SK-N-SH (cell line): ENCODE measurements around the gene SYAP1. TPM values are rescaled to one million over a fixed set of nuclear protein-coding genes. Genes with fewer than 3 reads are reported as not detected.
A peak's percentile ranks its signal among the peaks of the same experiment; 100 is the strongest.

ENCODE experiments used
- CTCF ChIA-PET: fragments of 300-600, 350-600 bp; formaldehyde crosslinking; extraction: SDS; loops from one replicate; lab custom pipeline; 2021; lab: Yijun Ruan, JAX
- POLR2A ChIA-PET: fragments of 350-600 bp; sonication (Branson Sonifier 250); formaldehyde crosslinking; extraction: SDS; loops from one replicate; lab custom pipeline; 2020; ENCODE audit warnings: antibody characterized with exemption, inconsistent platforms; lab: Yijun Ruan, JAX
- DNase-seq: peaks from one replicate; pipeline ENCODE4 v3.0.0; 2012
- H2AFZ ChIP-seq: fragments of 200-600 bp; sonication (generic); 2 replicates; pipeline ENCODE4 v1.8.1; 2016; ENCODE audit warnings: antibody characterized with exemption, mild to moderate bottlenecking, low read depth
- H3F3A ChIP-seq: fragments of 200-600 bp; sonication (generic); replicated peaks from 2 replicates; pipeline ENCODE3; 2016; ENCODE audit warnings: antibody characterized with exemption, mild to moderate bottlenecking; ENCODE audit not compliant: insufficient read depth
- H3K27ac ChIP-seq, 2 experiments: fragments of 200-500 bp in 1 of 2; fragments of 200-600 bp in 1 of 2; sonication (Bioruptor generic) in 1 of 2; sonication (generic), shearing (Covaris generic) in 1 of 2; 2 replicates each; pipeline versions ENCODE4 v1.5.1 to v1.6.1; 2014 to 2016; ENCODE audit warnings: low read depth in 2 of 2, inconsistent platforms in 1 of 2, low read length in 1 of 2, mild to moderate bottlenecking in 1 of 2, mixed read lengths in 1 of 2
- H3K27me3 ChIP-seq: fragments of 200-600 bp; sonication (generic), shearing (Covaris generic); 2 replicates; pipeline ENCODE4 v1.6.1; 2016; ENCODE audit warnings: mixed run types; ENCODE audit not compliant: insufficient read depth
- H3K36me3 ChIP-seq, 2 experiments: fragments of 200-500 bp in 1 of 2; fragments of 200-600 bp in 1 of 2; sonication (Bioruptor generic) in 1 of 2; sonication (generic) in 1 of 2; replicated peaks in 1 of 2; 2 replicates each; pipeline versions ENCODE3 to v1.5.1; 2014 to 2016; ENCODE audit warnings: low read length in 1 of 2, mild to moderate bottlenecking in 1 of 2; ENCODE audit not compliant: insufficient read depth in 2 of 2, control insufficient read depth in 1 of 2
- H3K4me1 ChIP-seq, 2 experiments: fragments of 200-500 bp in 1 of 2; fragments of 200-600 bp in 1 of 2; sonication (Bioruptor generic) in 1 of 2; sonication (generic), shearing (Covaris generic) in 1 of 2; 2 replicates each; pipeline versions ENCODE4 v1.5.1 to v1.6.1; 2014 to 2016; ENCODE audit warnings: low read depth in 1 of 2, low read length in 1 of 2, mixed run types in 1 of 2; ENCODE audit not compliant: insufficient read depth in 2 of 2, control insufficient read depth in 1 of 2
- H3K4me2 ChIP-seq: fragments of 200-600 bp; sonication (generic), shearing (Covaris generic); 2 replicates; pipeline ENCODE4 v1.6.1; 2017; ENCODE audit warnings: mixed run types
- H3K4me3 ChIP-seq, 2 experiments: fragments of 200-500 bp in 1 of 2; fragments of 200-600 bp in 1 of 2; sonication (Bioruptor generic) in 1 of 2; sonication (generic), shearing (Covaris generic) in 1 of 2; 2 replicates each; pipeline versions ENCODE4 v1.5.1 to v1.8.1; 2014 to 2016; ENCODE audit warnings: low read depth in 2 of 2, inconsistent platforms in 1 of 2, low read length in 1 of 2, mild to moderate bottlenecking in 1 of 2, mixed read lengths in 1 of 2, moderate library complexity in 1 of 2
- H3K79me2 ChIP-seq: fragments of 200-600 bp; sonication (generic); 2 replicates; pipeline ENCODE4 v1.8.1; 2017; ENCODE audit warnings: mild to moderate bottlenecking; ENCODE audit not compliant: insufficient read depth
- H3K9ac ChIP-seq: fragments of 200-600 bp; sonication (generic); 2 replicates; pipeline ENCODE4 v1.6.1; 2017; ENCODE audit warnings: mixed run types
- H3K9me2 ChIP-seq: fragments of 200-600 bp; sonication (generic); 2 replicates; pipeline ENCODE4 v1.6.1; 2017; ENCODE audit warnings: mixed run types
- H3K9me3 ChIP-seq: fragments of 200-600 bp; sonication (generic); 2 replicates; pipeline ENCODE4 v1.6.1; 2017; ENCODE audit warnings: mixed run types, mild to moderate bottlenecking, moderate library complexity
- H4K20me1 ChIP-seq: fragments of 200-600 bp; sonication (generic); 2 replicates; pipeline ENCODE4 v1.6.1; 2017; ENCODE audit warnings: mild to moderate bottlenecking, mixed run types; ENCODE audit not compliant: insufficient read depth
- CHD2 ChIP-seq: fragments of 150-350 bp; IDR thresholded peaks from 2 replicates; pipeline ENCODE4 v1.6.1; 2018; ENCODE audit warnings: low read length; ENCODE audit not compliant: partially characterized antibody
- CTCF ChIP-seq: fragments of 200-600 bp; sonication (generic); IDR thresholded peaks from 2 replicates; pipeline ENCODE4 v1.6.1; 2017; ENCODE audit warnings: antibody characterized with exemption, mild to moderate bottlenecking, moderate library complexity
- ELF1 ChIP-seq: IDR thresholded peaks from 2 replicates; pipeline ENCODE4 v1.4.0; 2012
- EP300 ChIP-seq, 2 experiments: IDR thresholded peaks; 2 replicates each; pipeline versions ENCODE4 v1.4.0 to v1.6.1; 2012; ENCODE audit warnings: borderline replicate concordance in 1 of 2, low read depth in 1 of 2, low read length in 1 of 2
- EZH2phosphoT487 ChIP-seq: fragments of 200-600 bp; sonication (generic); IDR thresholded peaks from 2 replicates; pipeline ENCODE4 v1.6.1; 2017; ENCODE audit warnings: low read depth, mixed run types, mild to moderate bottlenecking, antibody characterized with exemption, moderate library complexity, borderline replicate concordance
- FOSL2 ChIP-seq: IDR thresholded peaks from 2 replicates; pipeline ENCODE4 v1.4.0; 2012; ENCODE audit warnings: low read depth, mild to moderate bottlenecking, moderate library complexity, borderline replicate concordance
- FOXJ3 ChIP-seq: sonication (generic); formaldehyde crosslinking; IDR thresholded peaks from 2 replicates; pipeline ENCODE4 v1.5.1; 2020; ENCODE audit warnings: mild to moderate bottlenecking, missing genetic modification reagents
- GABPA ChIP-seq: IDR thresholded peaks from 2 replicates; pipeline ENCODE4 v1.4.0; 2012; ENCODE audit warnings: low read depth, mild to moderate bottlenecking
- GATA2 ChIP-seq: sonication (generic); formaldehyde crosslinking; IDR thresholded peaks from 2 replicates; pipeline ENCODE4 v1.5.0; 2020; ENCODE audit warnings: mild to moderate bottlenecking, missing genetic modification reagents
- JUND ChIP-seq: IDR thresholded peaks from 2 replicates; pipeline ENCODE4 v1.4.0; 2012
- MAX ChIP-seq: IDR thresholded peaks from 2 replicates; pipeline ENCODE4 v1.4.0; 2012; ENCODE audit warnings: low read depth
- MEF2A ChIP-seq: IDR thresholded peaks from 2 replicates; pipeline ENCODE4 v1.4.0; 2012; ENCODE audit warnings: low read depth, borderline replicate concordance
- POLR2AphosphoS5 ChIP-seq: IDR thresholded peaks from 2 replicates; pipeline ENCODE4 v1.6.1; 2012; ENCODE audit warnings: low read depth, low read length
- RAD21 ChIP-seq: IDR thresholded peaks from 2 replicates; pipeline ENCODE4 v1.6.1; 2012; ENCODE audit warnings: mild to moderate bottlenecking, low read length
- RCOR1 ChIP-seq: fragments of 150-350 bp; IDR thresholded peaks from 2 replicates; pipeline ENCODE4 v1.6.1; 2017; ENCODE audit warnings: antibody characterized with exemption, low read length
- RFX5 ChIP-seq: IDR thresholded peaks from 2 replicates; pipeline ENCODE4 v1.6.1; 2012; ENCODE audit warnings: mild to moderate bottlenecking, improper control_type of control experiment, low read length
- SIN3A ChIP-seq: IDR thresholded peaks from 2 replicates; pipeline ENCODE4 v1.6.1; 2012; ENCODE audit warnings: low read depth, mild to moderate bottlenecking, low read length, moderate library complexity, borderline replicate concordance
- SMC3 ChIP-seq: IDR thresholded peaks from 2 replicates; pipeline ENCODE4 v1.6.1; 2012; ENCODE audit warnings: low read depth, low read length, improper control_type of control experiment
- TAF1 ChIP-seq: IDR thresholded peaks from 2 replicates; pipeline ENCODE4 v1.6.1; 2012; ENCODE audit warnings: low read depth, mild to moderate bottlenecking, low read length, moderate library complexity, borderline replicate concordance
- TCF12 ChIP-seq: IDR thresholded peaks from 2 replicates; pipeline ENCODE4 v1.4.0; 2012
- TEAD4 ChIP-seq: IDR thresholded peaks from 2 replicates; pipeline ENCODE4 v1.4.0; 2012; ENCODE audit warnings: mild to moderate bottlenecking, borderline replicate concordance; ENCODE audit not compliant: insufficient read depth
- polyA plus RNA-seq, 3 experiments: library from polyadenylated mRNA; depleted of rRNA; stranded (reverse); fragments of >200 nt; gene quantifications; 2 replicates each; pipeline ENCODE4 v1.2.3, GENCODE V29; 2012
- TF ChIP-seq, protein P1 (sequence below): IDR thresholded peaks from 2 replicates; pipeline ENCODE4; 2012
- TF ChIP-seq, protein P2 (sequence below): IDR thresholded peaks from 2 replicates; pipeline ENCODE4 v1.4.0; 2012; ENCODE audit warnings: low read depth, borderline replicate concordance
- TF ChIP-seq, protein P3 (sequence below): fragments of 150-350 bp; IDR thresholded peaks from 2 replicates; pipeline ENCODE4 v1.6.1; 2017; ENCODE audit warnings: antibody characterized with exemption, low read length, low read depth, borderline replicate concordance
- TF ChIP-seq, protein P4 (sequence below): IDR thresholded peaks from 2 replicates; pipeline ENCODE4 v1.4.0; 2012; ENCODE audit warnings: low read depth, borderline replicate concordance

SYAP1 gene
- polyA plus RNA-seq, 1 of the 3 experiments (the other 2 are of a cell fraction), result 11.9 TPM

DNA sequence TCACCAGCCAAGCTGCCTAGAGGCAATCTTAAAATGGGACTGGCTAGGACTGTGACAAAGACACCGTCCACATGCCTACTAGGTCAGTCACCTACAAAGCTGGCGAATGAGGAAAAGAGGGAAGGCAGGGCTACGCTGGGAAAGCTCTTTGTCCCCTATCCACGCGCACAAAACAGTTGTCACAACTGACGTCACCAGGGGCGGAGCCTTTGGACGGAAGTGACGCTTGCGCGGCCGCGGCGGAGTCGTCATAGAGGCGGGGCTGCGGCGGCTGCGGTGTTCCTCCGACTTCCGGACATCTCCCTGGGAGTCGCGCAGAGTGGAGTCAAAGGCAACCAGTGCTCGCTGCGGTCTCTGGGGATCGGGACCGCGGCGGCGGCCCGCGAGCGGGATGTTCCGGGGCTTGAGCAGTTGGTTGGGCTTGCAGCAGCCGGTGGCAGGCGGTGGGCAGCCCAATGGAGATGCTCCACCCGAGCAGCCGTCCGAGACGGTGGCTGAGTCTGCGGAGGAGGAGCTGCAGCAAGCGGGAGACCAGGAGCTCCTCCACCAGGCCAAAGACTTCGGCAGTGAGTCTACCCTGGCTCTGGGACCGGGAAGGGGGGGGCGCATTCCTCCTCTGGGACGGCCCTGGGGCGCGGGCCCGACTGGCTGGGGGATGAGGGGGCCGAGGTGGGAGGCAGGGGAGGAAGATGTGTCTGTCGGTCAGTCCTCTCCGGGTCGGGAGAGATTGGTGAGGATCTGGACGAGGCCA, at the start of gene SYAP1 (continued):
- peak; percentile 11; the same call in 1 of the 2 replicates for TF ChIP-seq CTCF
- no peak for TF ChIP-seq RFX5
- TF ChIP-seq GATA2 (CRISPR knock-in tag), result no peak
- peak; percentile 87 for TF ChIP-seq TAF1
- peak; percentile 37 for TF ChIP-seq CHD2
- TF ChIP-seq RAD21, result no peak
- TF ChIP-seq FOSL2, result peak; percentile 3; the same call in 1 of the 2 replicates
- peak; percentile 86 for TF ChIP-seq GABPA
- peak; percentile 82 for TF ChIP-seq ELF1
- TF ChIP-seq EZH2phosphoT487, result no peak
- peak; percentile 99 for TF ChIP-seq POLR2AphosphoS5
- TF ChIP-seq, protein P1, sequence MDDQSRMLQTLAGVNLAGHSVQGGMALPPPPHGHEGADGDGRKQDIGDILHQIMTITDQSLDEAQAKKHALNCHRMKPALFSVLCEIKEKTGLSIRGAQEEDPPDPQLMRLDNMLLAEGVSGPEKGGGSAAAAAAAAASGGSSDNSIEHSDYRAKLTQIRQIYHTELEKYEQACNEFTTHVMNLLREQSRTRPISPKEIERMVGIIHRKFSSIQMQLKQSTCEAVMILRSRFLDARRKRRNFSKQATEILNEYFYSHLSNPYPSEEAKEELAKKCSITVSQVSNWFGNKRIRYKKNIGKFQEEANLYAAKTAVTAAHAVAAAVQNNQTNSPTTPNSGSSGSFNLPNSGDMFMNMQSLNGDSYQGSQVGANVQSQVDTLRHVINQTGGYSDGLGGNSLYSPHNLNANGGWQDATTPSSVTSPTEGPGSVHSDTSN, result no peak
- TF ChIP-seq SIN3A, result 0 out of 2 replicates have a peak, but pooled peaks have one; percentile 22

- H3K27ac ChIP-seq, result no peak overlapping the region
- no peak overlapping the region for H2AFZ ChIP-seq
- no peaks in the 10 kb centered on the region for H3K9me3 ChIP-seq
- H3K4me2 ChIP-seq, result no peak overlapping the region
- CTCF ChIA-PET, result interaction anchor here (0.7 to 2.1 kb wide), 11 partner anchors 22 to 822 kb away, joined by 3 to 5 read pairs (median 4); partner anchors contain the start of gene GRPR
- H3F3A ChIP-seq, result peaks cover 8% of the 10 kb centered on the region
- peak; percentile 60 for DNase-seq
- H3K9ac ChIP-seq, result no peak overlapping the region
- no peaks in the 10 kb centered on the region for H3K79me2 ChIP-seq
- H3K36me3 ChIP-seq, result peaks cover 5 to 8% of the 10 kb centered on the region in 2 experiments
- H3K9me2 ChIP-seq, result no peaks in the 10 kb centered on the region
- H3K4me1 ChIP-seq, result 0 out of 4 replicates have a peak, but pooled peaks cover 0 to 7% of the 10 kb centered on the region in 2 experiments
- no peaks in the 10 kb centered on the region for H3K27me3 ChIP-seq
- POLR2A ChIA-PET, result no interaction called here
- no peaks in the 10 kb centered on the region for H4K20me1 ChIP-seq
- H3K4me3 ChIP-seq, result no peak overlapping the region
- TF ChIP-seq JUND (no peak), MAX (0 out of 2 replicates have a peak, but pooled peaks have one; percentile 17), TEAD4 (no peak), GABPA (no peak), SMC3 (peak; percentile 61), MEF2A (no peak), TCF12 (no peak), FOSL2 (no peak), FOXJ3 (CRISPR knock-in tag) (no peak), TAF1 (no peak), RCOR1 (no peak), EP300 (IDR thresholded peaks at IDR 0.05; ENCODE audit: borderline replicate concordance in 1 of 2, low read depth in 1 of 2, low read length in 1 of 2) (no peak)
- TF ChIP-seq, protein P2, sequence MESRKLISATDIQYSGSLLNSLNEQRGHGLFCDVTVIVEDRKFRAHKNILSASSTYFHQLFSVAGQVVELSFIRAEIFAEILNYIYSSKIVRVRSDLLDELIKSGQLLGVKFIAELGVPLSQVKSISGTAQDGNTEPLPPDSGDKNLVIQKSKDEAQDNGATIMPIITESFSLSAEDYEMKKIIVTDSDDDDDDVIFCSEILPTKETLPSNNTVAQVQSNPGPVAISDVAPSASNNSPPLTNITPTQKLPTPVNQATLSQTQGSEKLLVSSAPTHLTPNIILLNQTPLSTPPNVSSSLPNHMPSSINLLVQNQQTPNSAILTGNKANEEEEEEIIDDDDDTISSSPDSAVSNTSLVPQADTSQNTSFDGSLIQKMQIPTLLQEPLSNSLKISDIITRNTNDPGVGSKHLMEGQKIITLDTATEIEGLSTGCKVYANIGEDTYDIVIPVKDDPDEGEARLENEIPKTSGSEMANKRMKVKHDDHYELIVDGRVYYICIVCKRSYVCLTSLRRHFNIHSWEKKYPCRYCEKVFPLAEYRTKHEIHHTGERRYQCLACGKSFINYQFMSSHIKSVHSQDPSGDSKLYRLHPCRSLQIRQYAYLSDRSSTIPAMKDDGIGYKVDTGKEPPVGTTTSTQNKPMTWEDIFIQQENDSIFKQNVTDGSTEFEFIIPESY, result no peak
- TF ChIP-seq, protein P3, sequence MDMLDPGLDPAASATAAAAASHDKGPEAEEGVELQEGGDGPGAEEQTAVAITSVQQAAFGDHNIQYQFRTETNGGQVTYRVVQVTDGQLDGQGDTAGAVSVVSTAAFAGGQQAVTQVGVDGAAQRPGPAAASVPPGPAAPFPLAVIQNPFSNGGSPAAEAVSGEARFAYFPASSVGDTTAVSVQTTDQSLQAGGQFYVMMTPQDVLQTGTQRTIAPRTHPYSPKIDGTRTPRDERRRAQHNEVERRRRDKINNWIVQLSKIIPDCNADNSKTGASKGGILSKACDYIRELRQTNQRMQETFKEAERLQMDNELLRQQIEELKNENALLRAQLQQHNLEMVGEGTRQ, result no peak
- TF ChIP-seq, protein P4, sequence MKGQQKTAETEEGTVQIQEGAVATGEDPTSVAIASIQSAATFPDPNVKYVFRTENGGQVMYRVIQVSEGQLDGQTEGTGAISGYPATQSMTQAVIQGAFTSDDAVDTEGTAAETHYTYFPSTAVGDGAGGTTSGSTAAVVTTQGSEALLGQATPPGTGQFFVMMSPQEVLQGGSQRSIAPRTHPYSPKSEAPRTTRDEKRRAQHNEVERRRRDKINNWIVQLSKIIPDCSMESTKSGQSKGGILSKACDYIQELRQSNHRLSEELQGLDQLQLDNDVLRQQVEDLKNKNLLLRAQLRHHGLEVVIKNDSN, result no peak
Measured at GRCh38 chrX:16671005-16671404, 48.4 kb upstream of the SYAP1 start.
